ENCODE data around the gene MASP1. TPM values are rescaled to one million over a fixed set of nuclear protein-coding genes. Genes with fewer than 3 reads are reported as not detected.

Gene MASP1
- total RNA-seq, 2 experiments from 2014 or later: not detected

GRCh38 chr3:187274315-187274976, 17.1 kb downstream of the MASP1 start:
- CTCF ChIA-PET (ENCODE audit: unreplicated experiment): no interaction called here

GRCh38 chr3:187271582-187271981, 20.0 kb downstream of the MASP1 start:
- intact Hi-C loops (cut with micrococcal nuclease; ENCODE audit: unreplicated experiment): no loop called here
- TF ChIP-seq EZH2phosphoT487 (IDR thresholded peaks at IDR 0.05; ENCODE audit: borderline replicate concordance, low read depth, low read length) (no peak), CTCF (conservative IDR thresholded peaks at IDR 0.05; ENCODE audit: low read length) (no peak)
- H4K20me1 ChIP-seq (ENCODE audit: insufficient read depth, low read length): no peaks in the 10 kb centered on the region
- no peak overlapping the region for H2AFZ ChIP-seq (ENCODE audit: low read length)
- ChIA-PET CTCF (ENCODE audit: unreplicated experiment) (no interaction called here), POLR2A (interaction anchor here (0.6 kb wide), 1 partner anchor 948 kb away, joined by 4 read pairs; no protein-coding TSS in a partner anchor)
- no peak overlapping the region for H3K27ac ChIP-seq (ENCODE audit: low read depth, low read length, poor library complexity, severe bottlenecking)
- H3K4me1 ChIP-seq (ENCODE audit: insufficient read depth, low read length, poor library complexity, severe bottlenecking): no peaks in the 10 kb centered on the region
- no peak for DNase-seq (ENCODE audit: low spot score)
- H3K4me3 ChIP-seq (ENCODE audit: low read depth, low read length, poor library complexity, severe bottlenecking): no peak overlapping the region
- 0 out of 2 replicates have a peak, but pooled peaks cover 11% of the 10 kb centered on the region for H3K9me3 ChIP-seq (ENCODE audit: low read length)
- H3K9me2 ChIP-seq (ENCODE audit: insufficient read depth, low read length): no peaks in the 10 kb centered on the region
- no peak overlapping the region for H3K4me2 ChIP-seq (ENCODE audit: low read length)
- H3K36me3 ChIP-seq (ENCODE audit: insufficient read depth, low read length): no peaks in the 10 kb centered on the region
- H3K79me2 ChIP-seq (ENCODE audit: insufficient read depth, low read depth, low read length): no peaks in the 10 kb centered on the region
- no TSS peak for BruUV-seq (replicated peaks)

More at GRCh38 chr3:187274315-187274976, 17.1 kb downstream of the MASP1 start:
- no peak overlapping the region for H2AFZ ChIP-seq (ENCODE audit: low read length)
- no peak overlapping the region for H3K4me3 ChIP-seq (ENCODE audit: low read depth, low read length, poor library complexity, severe bottlenecking)
- intact Hi-C loops (cut with micrococcal nuclease; ENCODE audit: unreplicated experiment): no loop called here
- H3K4me2 ChIP-seq (ENCODE audit: low read length): no peak overlapping the region
- 0 out of 2 replicates have a peak, but pooled peaks cover 7% of the 10 kb centered on the region for H3K9me3 ChIP-seq (ENCODE audit: low read length)
- TF ChIP-seq CTCF (conservative IDR thresholded peaks at IDR 0.05; ENCODE audit: low read length): no peak
- TF ChIP-seq EZH2phosphoT487 (IDR thresholded peaks at IDR 0.05; ENCODE audit: borderline replicate concordance, low read depth, low read length): no peak
- BruUV-seq (replicated peaks): no TSS peak
- H3K36me3 ChIP-seq (ENCODE audit: insufficient read depth, low read length): no peaks in the 10 kb centered on the region
- no peak for DNase-seq (ENCODE audit: low spot score)
- H3K4me1 ChIP-seq (ENCODE audit: insufficient read depth, low read length, poor library complexity, severe bottlenecking): no peaks in the 10 kb centered on the region
- H3K27ac ChIP-seq (ENCODE audit: low read depth, low read length, poor library complexity, severe bottlenecking): no peak overlapping the region
- no peaks in the 10 kb centered on the region for H3K9me2 ChIP-seq (ENCODE audit: insufficient read depth, low read length)
- POLR2A ChIA-PET: interaction anchor here (1.2 kb wide), 1 partner anchor 13 kb away, joined by 3 read pairs; no protein-coding TSS in a partner anchor
- H3K79me2 ChIP-seq (ENCODE audit: insufficient read depth, low read depth, low read length): no peaks in the 10 kb centered on the region
- H4K20me1 ChIP-seq (ENCODE audit: insufficient read depth, low read length): no peaks in the 10 kb centered on the region

- Histone ChIP-seq H3K4me2 (ENCODE audit: low read length) (no peak overlapping the region), H3K27ac (ENCODE audit: low read depth, low read length, poor library complexity, severe bottlenecking) (no peak overlapping the region), H4K20me1 (ENCODE audit: insufficient read depth, low read length) (no peaks in the 10 kb centered on the region), H3K9me2 (ENCODE audit: insufficient read depth, low read length) (no peaks in the 10 kb centered on the region), H3K79me2 (ENCODE audit: insufficient read depth, low read depth, low read length) (no peaks in the 10 kb centered on the region), H3K36me3 (ENCODE audit: insufficient read depth, low read length) (no peaks in the 10 kb centered on the region), H3K9me3 (ENCODE audit: low read length) (0 out of 2 replicates have a peak, but pooled peaks cover 11% of the 10 kb centered on the region), H2AFZ (ENCODE audit: low read length) (no peak overlapping the region), H3K4me3 (ENCODE audit: low read depth, low read length, poor library complexity, severe bottlenecking) (no peak overlapping the region), H3K4me1 (ENCODE audit: insufficient read depth, low read length, poor library complexity, severe bottlenecking) (no peaks in the 10 kb centered on the region)
- DNase-seq (ENCODE audit: low spot score): no peak
- ChIA-PET CTCF (ENCODE audit: unreplicated experiment) (no interaction called here), POLR2A (interaction anchor here (1.4 kb wide), 1 partner anchor 20 kb away, joined by 3 read pairs; no protein-coding TSS in a partner anchor)
- intact Hi-C loops (cut with micrococcal nuclease; ENCODE audit: unreplicated experiment): no loop called here
- no TSS peak for BruUV-seq (replicated peaks)
- no peak for TF ChIP-seq EZH2phosphoT487 (IDR thresholded peaks at IDR 0.05; ENCODE audit: borderline replicate concordance, low read depth, low read length)
- no peak for TF ChIP-seq CTCF (conservative IDR thresholded peaks at IDR 0.05; ENCODE audit: low read length)
Observed at GRCh38 chr3:187269486-187269885, 22.1 kb downstream of the MASP1 start.

Measured in OCI-LY7 (cell line).